Esophagus muscularis mucosa (tissue), 4 donors: ENCODE measurements around the gene PLXNA1. TPM values are rescaled to one million over a fixed set of nuclear protein-coding genes. Genes with fewer than 3 reads are reported as not detected.

Experiments used
- DNase-seq: peaks from one replicate; pipeline ENCODE4 v3.0.0-alpha.2; 2017; ENCODE audit errors: extremely low spot score
- H3K27ac ChIP-seq, 4 donors: fragments of 200-600 bp; sonication (generic); replicated peaks in 1 of 4; 1 replicate in 3 of 4; 2 replicates in 1 of 4; pipeline ENCODE4 v1.5.1; 2016 to 2019; ENCODE audit warnings: mild to moderate bottlenecking in 1 of 4
- H3K27me3 ChIP-seq, 4 donors: fragments of 200-600 bp; sonication (generic); one replicate each; pipeline versions ENCODE4 v1.5.1 to v1.6.0; 2016 to 2019
- H3K36me3 ChIP-seq, 4 donors: fragments of 200-600 bp; sonication (generic); one replicate each; pipeline ENCODE4 v1.5.1; 2016 to 2019
- H3K4me1 ChIP-seq, 4 donors: fragments of 200-600 bp; sonication (generic); one replicate each; pipeline ENCODE4 v1.5.1; 2016 to 2019
- H3K4me3 ChIP-seq, 4 donors: fragments of 200-600 bp; sonication (generic); 1 replicate in 2 of 4; 2 replicates in 2 of 4; pipeline ENCODE4 v1.5.1; 2016 to 2019; ENCODE audit warnings: mild to moderate bottlenecking in 4 of 4, moderate library complexity in 1 of 4
- H3K9me3 ChIP-seq, 4 donors: fragments of 200-600 bp; sonication (generic); 1 replicate in 3 of 4; 2 replicates in 1 of 4; pipeline ENCODE4 v1.5.1; 2016 to 2019
- CTCF ChIP-seq, 3 experiments: fragments of 200-600 bp in 2 of 3; fragments of 450-650 bp in 1 of 3; sonication (generic) in 2 of 3; IDR thresholded peaks; one replicate each; pipeline ENCODE4 v1.5.1; 2017 to 2019; ENCODE audit warnings: antibody characterized with exemption in 3 of 3, mild to moderate bottlenecking in 2 of 3, moderate library complexity in 1 of 3
- EP300 ChIP-seq: sonication (generic); formaldehyde crosslinking; IDR thresholded peaks from one replicate; pipeline ENCODE4 v1.6.1; 2017; ENCODE audit warnings: antibody characterized with exemption
- POLR2A ChIP-seq: fragments of 450-650 bp; IDR thresholded peaks from one replicate; pipeline ENCODE4 v1.6.1; 2017; ENCODE audit warnings: antibody characterized with exemption, moderate library complexity, mild to moderate bottlenecking, low read depth
- POLR2AphosphoS5 ChIP-seq, 2 donors: sonication (generic); formaldehyde crosslinking; IDR thresholded peaks; one replicate each; pipeline ENCODE4 v1.6.1; 2017; ENCODE audit warnings: antibody characterized with exemption in 2 of 2
- WGBS: methylation state at CpG from one replicate; pipeline ENCODE4 v1.1.5; 2018; 5-methylcytosine and 5-hydroxymethylcytosine counted together
- intact Hi-C: fragments of 100-400 bp; cut with DNase I; formaldehyde crosslinking; loops from one replicate; pipeline ENCODE4 v1.15.1; 2023
- total RNA-seq, 4 donors: library from RNA; depleted of rRNA; stranded (reverse); fragments of >200 nt; gene quantifications; one replicate each; pipeline versions ENCODE4 v1.1.0 to v1.2.1, GENCODE V29; 2016

PLXNA1 gene
- total RNA-seq, 4 donors from 2014 or later, result 33.6 to 82.4 (median 47.0) TPM

GRCh38 chr3:127006781-127007436 lies 24.0 kb downstream of the PLXNA1 start:
- WGBS, result 82% methylated on average over 6 of the region's 8 CpGs
- no peak overlapping the region for H3K27ac ChIP-seq
- H3K4me3 ChIP-seq, result no peak overlapping the region
- H3K9me3 ChIP-seq, result no peaks in the 10 kb centered on the region
- H3K4me1 ChIP-seq, result peaks cover 21 to 45% (median 35%) of the 10 kb centered on the region in 4 donors
- H3K36me3 ChIP-seq, result peaks cover 0 to 43% (median 8%) of the 10 kb centered on the region in 4 donors
- no peak for DNase-seq
- intact Hi-C loops, result no loop called here
- TF ChIP-seq POLR2AphosphoS5 (IDR thresholded peaks at IDR 0.05) (no peak), POLR2A (no peak), EP300 (no peak), CTCF (IDR thresholded peaks at IDR 0.05) (no peak)
- H3K27me3 ChIP-seq, result no peaks in the 10 kb centered on the region

GRCh38 chr3:127008236-127008635 lies 25.3 kb downstream of the PLXNA1 start:
- peaks cover 9 to 34% (median 23%) of the 10 kb centered on the region in 4 donors for H3K4me1 ChIP-seq
- no peak for DNase-seq
- peaks cover 10 to 56% (median 21%) of the 10 kb centered on the region in 4 donors for H3K36me3 ChIP-seq
- H3K9me3 ChIP-seq, result no peaks in the 10 kb centered on the region
- TF ChIP-seq POLR2AphosphoS5 (IDR thresholded peaks at IDR 0.05), result no peak
- TF ChIP-seq CTCF (IDR thresholded peaks at IDR 0.05), result no peak
- TF ChIP-seq EP300, result no peak
- no peak for TF ChIP-seq POLR2A
- no peak overlapping the region for H3K4me3 ChIP-seq
- H3K27ac ChIP-seq, result no peak overlapping the region
- 88% methylated on average over 4 of the region's 10 CpGs for WGBS
- no peaks in the 10 kb centered on the region for H3K27me3 ChIP-seq
- intact Hi-C loops, result no loop called here

- H3K27ac ChIP-seq, result no peak overlapping the region
- H3K4me1 ChIP-seq, result peaks cover 9 to 29% (median 16%) of the 10 kb centered on the region in 4 donors
- H3K36me3 ChIP-seq, result peaks cover 10 to 63% (median 34%) of the 10 kb centered on the region in 4 donors
- no peaks in the 10 kb centered on the region for H3K9me3 ChIP-seq
- no peak for DNase-seq
- no peak overlapping the region for H3K4me3 ChIP-seq
- 65% methylated on average over 5 of the region's 10 CpGs for WGBS
- TF ChIP-seq POLR2AphosphoS5 (IDR thresholded peaks at IDR 0.05) (no peak), POLR2A (no peak), CTCF (IDR thresholded peaks at IDR 0.05) (no peak), EP300 (no peak)
- H3K27me3 ChIP-seq, result no peaks in the 10 kb centered on the region
- intact Hi-C loops, result no loop called here
Measured at GRCh38 chr3:127009531-127009930, 26.6 kb downstream of the PLXNA1 start.

- Histone ChIP-seq H3K4me1 (peaks cover 9 to 29% (median 16%) of the 10 kb centered on the region in 4 donors), H3K9me3 (no peaks in the 10 kb centered on the region), H3K4me3 (no peak overlapping the region), H3K27ac (no peak overlapping the region), H3K36me3 (peaks cover 17 to 73% (median 52%) of the 10 kb centered on the region in 4 donors), H3K27me3 (no peaks in the 10 kb centered on the region)
- DNase-seq, result no peak
- intact Hi-C loops, result no loop called here
- 76% methylated on average over 8 of the region's 8 CpGs for WGBS
- TF ChIP-seq POLR2AphosphoS5 (IDR thresholded peaks at IDR 0.05), result no peak
- TF ChIP-seq EP300, result no peak
- TF ChIP-seq POLR2A, result no peak
- no peak for TF ChIP-seq CTCF (IDR thresholded peaks at IDR 0.05)
Measured at GRCh38 chr3:127011270-127011992, 28.5 kb downstream of the PLXNA1 start.
